ENCODE measurements around the gene VTI1A.

DNA sequence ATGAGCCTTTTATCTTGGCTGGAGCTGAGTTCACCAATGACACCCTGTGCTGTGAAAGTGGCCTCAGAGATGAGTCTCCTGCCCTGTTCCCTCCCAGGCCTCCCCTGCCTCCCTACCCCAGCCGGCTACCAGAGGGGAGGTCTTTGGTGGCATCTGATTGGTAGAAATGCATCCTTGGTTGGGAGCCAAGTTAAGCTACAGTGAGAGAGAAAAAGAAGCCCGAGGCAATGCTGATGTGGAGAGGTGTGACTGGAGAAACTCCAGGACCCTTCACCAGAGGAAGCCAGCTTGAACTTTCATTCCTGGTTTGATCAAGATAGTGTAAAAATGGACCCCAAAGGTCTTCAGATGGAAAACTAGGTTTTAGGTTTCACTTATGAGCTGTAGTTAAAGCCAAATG is 311.9 kb downstream of the VTI1A start:
- TF ChIP-seq, protein P1, sequence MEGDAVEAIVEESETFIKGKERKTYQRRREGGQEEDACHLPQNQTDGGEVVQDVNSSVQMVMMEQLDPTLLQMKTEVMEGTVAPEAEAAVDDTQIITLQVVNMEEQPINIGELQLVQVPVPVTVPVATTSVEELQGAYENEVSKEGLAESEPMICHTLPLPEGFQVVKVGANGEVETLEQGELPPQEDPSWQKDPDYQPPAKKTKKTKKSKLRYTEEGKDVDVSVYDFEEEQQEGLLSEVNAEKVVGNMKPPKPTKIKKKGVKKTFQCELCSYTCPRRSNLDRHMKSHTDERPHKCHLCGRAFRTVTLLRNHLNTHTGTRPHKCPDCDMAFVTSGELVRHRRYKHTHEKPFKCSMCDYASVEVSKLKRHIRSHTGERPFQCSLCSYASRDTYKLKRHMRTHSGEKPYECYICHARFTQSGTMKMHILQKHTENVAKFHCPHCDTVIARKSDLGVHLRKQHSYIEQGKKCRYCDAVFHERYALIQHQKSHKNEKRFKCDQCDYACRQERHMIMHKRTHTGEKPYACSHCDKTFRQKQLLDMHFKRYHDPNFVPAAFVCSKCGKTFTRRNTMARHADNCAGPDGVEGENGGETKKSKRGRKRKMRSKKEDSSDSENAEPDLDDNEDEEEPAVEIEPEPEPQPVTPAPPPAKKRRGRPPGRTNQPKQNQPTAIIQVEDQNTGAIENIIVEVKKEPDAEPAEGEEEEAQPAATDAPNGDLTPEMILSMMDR (IDR thresholded peaks at IDR 0.05): no peak
- TF ChIP-seq POLR2A (IDR thresholded peaks at IDR 0.05): no peak
